GM23338 (cell line): Measurements from ENCODE around the gene C2CD2L. TPM values are rescaled to one million over a fixed set of nuclear protein-coding genes. Genes with fewer than 3 reads are reported as not detected.

ENCODE experiments used
- ATAC-seq: fragments of 200-7000 bp; cut with Tn5 transposase; 3 replicates; pipeline ENCODE4 v1.9.1; 2020
- DNase-seq: peaks from one replicate; pipeline ENCODE4 v3.0.0-alpha.2; 2015; ENCODE audit warnings: low spot score
- H2AFZ ChIP-seq: fragments of 200-600 bp; sonication (generic); 2 replicates; pipeline ENCODE4 v1.8.0; 2016; ENCODE audit warnings: antibody characterized with exemption, mild to moderate bottlenecking, moderate library complexity
- H3F3A ChIP-seq: fragments of 200-600 bp; sonication (generic); replicated peaks from 2 replicates; pipeline ENCODE4 v1.8.0; 2017; ENCODE audit warnings: antibody characterized with exemption, mixed run types, low read depth
- H3K27ac ChIP-seq: fragments of 200-600 bp; sonication (generic); 2 replicates; pipeline ENCODE4 v1.6.1; 2016; ENCODE audit warnings: low read depth
- H3K27me3 ChIP-seq: fragments of 200-600 bp; sonication (generic); 2 replicates; pipeline ENCODE4 v1.8.0; 2016; ENCODE audit warnings: mild to moderate bottlenecking, mixed run types, moderate library complexity; ENCODE audit not compliant: insufficient read depth
- H3K36me3 ChIP-seq: fragments of 200-600 bp; sonication (generic); 2 replicates; pipeline ENCODE4 v1.8.0; 2016; ENCODE audit warnings: mild to moderate bottlenecking; ENCODE audit not compliant: insufficient read depth
- H3K4me1 ChIP-seq: fragments of 200-600 bp; sonication (generic); 2 replicates; pipeline ENCODE4 v1.8.0; 2016; ENCODE audit warnings: mild to moderate bottlenecking, moderate library complexity; ENCODE audit not compliant: insufficient read depth
- H3K4me2 ChIP-seq: fragments of 200-600 bp; sonication (generic); 2 replicates; pipeline ENCODE4 v1.7.1; 2017; ENCODE audit warnings: mixed run types
- H3K4me3 ChIP-seq: fragments of 200-600 bp; sonication (generic); 2 replicates; pipeline ENCODE4 v1.6.1; 2016; ENCODE audit warnings: mixed run types
- H3K79me2 ChIP-seq: fragments of 200-600 bp; sonication (generic); replicated peaks from 2 replicates; pipeline ENCODE4 v1.8.0; 2017; ENCODE audit warnings: mild to moderate bottlenecking; ENCODE audit not compliant: insufficient read depth
- H3K9me2 ChIP-seq: fragments of 200-600 bp; sonication (generic); 2 replicates; pipeline ENCODE4 v1.8.0; 2017; ENCODE audit not compliant: insufficient read depth
- H4K20me1 ChIP-seq: fragments of 200-600 bp; sonication (generic); replicated peaks from 2 replicates; pipeline ENCODE4 v1.8.0; 2017; ENCODE audit warnings: mild to moderate bottlenecking; ENCODE audit not compliant: insufficient read depth
- H3K27ac Mint-ChIP-seq: 2 replicates; pipeline ENCODE4 v1.8.0; 2020; ENCODE audit warnings: inconsistent platforms, mild to moderate bottlenecking, moderate library complexity, mixed read lengths
- H3K27me3 Mint-ChIP-seq: 3 replicates; pipeline ENCODE4 v1.8.0; 2022; ENCODE audit warnings: low read depth, mild to moderate bottlenecking, moderate library complexity, mixed read lengths, inconsistent platforms; ENCODE audit not compliant: insufficient read depth, poor library complexity
- H3K36me3 Mint-ChIP-seq: 3 replicates; pipeline ENCODE4 v1.8.0; 2021; ENCODE audit warnings: low read depth, mild to moderate bottlenecking, inconsistent platforms, moderate library complexity, mixed read lengths
- H3K4me1 Mint-ChIP-seq: 3 replicates; pipeline ENCODE4 v1.8.0; 2020; ENCODE audit warnings: mild to moderate bottlenecking, inconsistent platforms, mixed read lengths
- H3K4me3 Mint-ChIP-seq: 3 replicates; pipeline ENCODE4 v1.8.0; 2021; ENCODE audit warnings: moderate library complexity, mild to moderate bottlenecking, inconsistent platforms, mixed read lengths
- H3K9me3 Mint-ChIP-seq: 3 replicates; pipeline ENCODE4 v1.8.0; 2020; ENCODE audit warnings: moderate library complexity, mild to moderate bottlenecking, inconsistent platforms, mixed read lengths
- CREB1 ChIP-seq: fragments of 250-450 bp; sonication (Bioruptor Pico); IDR thresholded peaks from 2 replicates; pipeline ENCODE4 v1.5.0; 2020; ENCODE audit warnings: low read depth, mild to moderate bottlenecking, moderate library complexity
- EZH2 ChIP-seq: fragments of 200-600 bp; sonication (generic); IDR thresholded peaks from one replicate; pipeline ENCODE4 v1.8.0; 2017; ENCODE audit warnings: antibody characterized with exemption, mild to moderate bottlenecking, low read depth; ENCODE audit not compliant: unreplicated experiment
- JUNB ChIP-seq: IDR thresholded peaks from one replicate; pipeline ENCODE4 v1.6.1; 2016; ENCODE audit warnings: antibody characterized with exemption; ENCODE audit not compliant: unreplicated experiment
- NANOG ChIP-seq: IDR thresholded peaks from 2 replicates; pipeline ENCODE4 v1.6.1; 2016; ENCODE audit warnings: antibody characterized with exemption, borderline replicate concordance
- POLR2AphosphoS5 ChIP-seq: IDR thresholded peaks from 2 replicates; pipeline ENCODE4 v1.6.1; 2016; ENCODE audit warnings: antibody characterized with exemption, low read depth
- STAT1 ChIP-seq: IDR thresholded peaks from one replicate; pipeline ENCODE4 v1.6.1; 2016; ENCODE audit warnings: antibody characterized with exemption; ENCODE audit not compliant: unreplicated experiment
- ZNF114 ChIP-seq: fragments of 250-450 bp; sonication (Bioruptor Pico); IDR thresholded peaks from 2 replicates; pipeline ENCODE4 v1.5.0; 2020; ENCODE audit warnings: mild to moderate bottlenecking, moderate library complexity
- ZNF331 ChIP-seq: fragments of 250-450 bp; sonication (Bioruptor Pico); IDR thresholded peaks from 2 replicates; pipeline ENCODE4 v1.5.0; 2020; ENCODE audit warnings: low read depth, mild to moderate bottlenecking, moderate library complexity
- polyA plus RNA-seq: library from polyadenylated mRNA; unstranded; fragments of >200 nt; fragmentation: Nextera tagmentation; extraction: Ambion mirVana; gene quantifications from 2 replicates; pipeline ENCODE4 v1.2.1, GENCODE V29; 2016
- total RNA-seq: library from RNA; depleted of rRNA; stranded (reverse); fragments of >200 nt; shearing (Covaris generic); gene quantifications from 2 replicates; pipeline ENCODE4 v1.2.3, GENCODE V29; 2014
- TF ChIP-seq, protein P1 (sequence below): IDR thresholded peaks from one replicate; pipeline ENCODE4 v1.6.1; 2018; ENCODE audit warnings: antibody characterized with exemption; ENCODE audit not compliant: unreplicated experiment
- TF ChIP-seq, protein P2 (sequence below): IDR thresholded peaks from 2 replicates; pipeline ENCODE4 v1.6.1; 2016; ENCODE audit warnings: antibody characterized with exemption
- TF ChIP-seq, protein P3 (sequence below), 2 experiments: fragments of 200-600 bp in 1 of 2; sonication (generic) in 1 of 2; conservative IDR thresholded peaks; 2 replicates each; pipeline versions ENCODE4 v1.5.1 to v1.6.1; 2016 to 2017; ENCODE audit warnings: antibody characterized with exemption in 2 of 2, low read depth in 2 of 2, mild to moderate bottlenecking in 2 of 2, moderate library complexity in 1 of 2

The C2CD2L gene
- total and polyA plus RNA-seq, 2 experiments from 2014 or later: 1.4 to 4.4 TPM

DNA sequence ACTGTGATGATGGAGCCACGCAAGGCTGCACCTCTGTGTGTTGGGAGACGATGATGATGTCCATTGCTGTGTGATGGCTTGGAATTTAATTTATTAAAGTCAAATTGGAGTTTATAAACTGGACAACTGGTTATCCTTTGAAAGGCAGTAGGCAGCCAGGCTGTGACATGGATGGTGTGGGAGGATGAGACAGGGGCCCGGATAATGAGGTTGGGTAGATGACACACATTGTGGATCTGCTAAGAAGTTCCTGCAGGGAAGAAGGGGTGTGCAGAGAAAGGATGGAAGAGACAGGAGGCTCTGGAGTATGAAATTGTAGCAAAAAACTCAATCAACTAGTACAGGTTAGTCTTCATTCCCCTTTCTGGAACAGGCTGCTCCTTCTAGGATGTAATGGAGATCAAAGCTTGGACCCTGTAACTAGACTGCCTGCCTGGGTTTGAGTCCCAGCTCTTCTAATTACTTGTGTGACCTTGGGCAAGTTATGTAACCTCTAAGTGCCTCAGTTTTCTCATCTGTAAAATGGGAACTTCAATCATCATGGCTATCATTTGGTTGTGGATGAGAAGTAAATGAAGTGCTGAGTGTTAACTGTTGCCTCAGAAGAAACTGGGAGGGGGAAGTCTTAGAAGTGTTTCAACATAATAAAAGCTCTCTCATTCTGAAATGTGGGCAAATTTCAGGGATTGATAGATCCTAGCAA, 10.0 kb downstream of the C2CD2L start (continued):
- TF ChIP-seq, protein P1, sequence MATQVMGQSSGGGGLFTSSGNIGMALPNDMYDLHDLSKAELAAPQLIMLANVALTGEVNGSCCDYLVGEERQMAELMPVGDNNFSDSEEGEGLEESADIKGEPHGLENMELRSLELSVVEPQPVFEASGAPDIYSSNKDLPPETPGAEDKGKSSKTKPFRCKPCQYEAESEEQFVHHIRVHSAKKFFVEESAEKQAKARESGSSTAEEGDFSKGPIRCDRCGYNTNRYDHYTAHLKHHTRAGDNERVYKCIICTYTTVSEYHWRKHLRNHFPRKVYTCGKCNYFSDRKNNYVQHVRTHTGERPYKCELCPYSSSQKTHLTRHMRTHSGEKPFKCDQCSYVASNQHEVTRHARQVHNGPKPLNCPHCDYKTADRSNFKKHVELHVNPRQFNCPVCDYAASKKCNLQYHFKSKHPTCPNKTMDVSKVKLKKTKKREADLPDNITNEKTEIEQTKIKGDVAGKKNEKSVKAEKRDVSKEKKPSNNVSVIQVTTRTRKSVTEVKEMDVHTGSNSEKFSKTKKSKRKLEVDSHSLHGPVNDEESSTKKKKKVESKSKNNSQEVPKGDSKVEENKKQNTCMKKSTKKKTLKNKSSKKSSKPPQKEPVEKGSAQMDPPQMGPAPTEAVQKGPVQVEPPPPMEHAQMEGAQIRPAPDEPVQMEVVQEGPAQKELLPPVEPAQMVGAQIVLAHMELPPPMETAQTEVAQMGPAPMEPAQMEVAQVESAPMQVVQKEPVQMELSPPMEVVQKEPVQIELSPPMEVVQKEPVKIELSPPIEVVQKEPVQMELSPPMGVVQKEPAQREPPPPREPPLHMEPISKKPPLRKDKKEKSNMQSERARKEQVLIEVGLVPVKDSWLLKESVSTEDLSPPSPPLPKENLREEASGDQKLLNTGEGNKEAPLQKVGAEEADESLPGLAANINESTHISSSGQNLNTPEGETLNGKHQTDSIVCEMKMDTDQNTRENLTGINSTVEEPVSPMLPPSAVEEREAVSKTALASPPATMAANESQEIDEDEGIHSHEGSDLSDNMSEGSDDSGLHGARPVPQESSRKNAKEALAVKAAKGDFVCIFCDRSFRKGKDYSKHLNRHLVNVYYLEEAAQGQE: no peak
- no peak for TF ChIP-seq STAT1
- TF ChIP-seq POLR2AphosphoS5: no peak
- no peak for TF ChIP-seq JUNB
- no peak for TF ChIP-seq ZNF331
- no peak for TF ChIP-seq NANOG

DNA sequence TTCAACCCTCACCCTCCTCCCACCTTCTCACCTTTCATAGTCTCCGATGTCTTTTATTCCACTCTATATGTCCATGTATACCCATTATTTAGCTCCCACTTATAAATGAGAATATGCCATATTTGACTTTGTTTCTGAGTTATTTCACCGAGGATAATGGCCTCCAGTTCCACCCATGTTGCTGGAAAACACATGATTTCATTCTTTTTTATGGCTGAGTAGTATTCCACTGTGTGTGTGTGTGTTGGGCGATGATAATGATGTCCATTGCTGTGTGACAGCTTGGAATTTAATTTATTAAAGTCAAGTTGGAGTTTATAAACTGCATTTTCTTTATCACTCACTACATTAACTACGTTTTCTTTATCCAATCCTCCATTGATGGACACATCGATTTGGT, 11.1 kb downstream of the C2CD2L start:
- no peaks in the 10 kb centered on the region for H3K9me2 ChIP-seq
- Mint-ChIP-seq H3K4me3 (no peak overlapping the region), H3K27me3 (peaks cover 15% of the 10 kb centered on the region), H3K4me1 (peaks cover 18% of the 10 kb centered on the region), H3K27ac (no peak overlapping the region), H3K9me3 (no peaks in the 10 kb centered on the region), H3K36me3 (peaks cover 3% of the 10 kb centered on the region; the same call in 1 of the 3 replicates)
- H3K36me3 ChIP-seq: no peaks in the 10 kb centered on the region
- no peaks in the 10 kb centered on the region for H3K27me3 ChIP-seq
- H3K27ac ChIP-seq: no peak overlapping the region
- no peak overlapping the region for H2AFZ ChIP-seq
- peaks cover 8% of the 10 kb centered on the region; the same call in 1 of the 2 replicates for H4K20me1 ChIP-seq
- H3K4me2 ChIP-seq: no peak overlapping the region
- peaks cover 16% of the 10 kb centered on the region for H3K79me2 ChIP-seq
- ATAC-seq (no peak), DNase-seq (no peak)
- no peak overlapping the region for H3K4me3 ChIP-seq
- peaks cover 19% of the 10 kb centered on the region for H3K4me1 ChIP-seq
- H3F3A ChIP-seq: peaks cover 3% of the 10 kb centered on the region; the same call in 1 of the 2 replicates
- TF ChIP-seq POLR2AphosphoS5: no peak
- TF ChIP-seq, protein P2, sequence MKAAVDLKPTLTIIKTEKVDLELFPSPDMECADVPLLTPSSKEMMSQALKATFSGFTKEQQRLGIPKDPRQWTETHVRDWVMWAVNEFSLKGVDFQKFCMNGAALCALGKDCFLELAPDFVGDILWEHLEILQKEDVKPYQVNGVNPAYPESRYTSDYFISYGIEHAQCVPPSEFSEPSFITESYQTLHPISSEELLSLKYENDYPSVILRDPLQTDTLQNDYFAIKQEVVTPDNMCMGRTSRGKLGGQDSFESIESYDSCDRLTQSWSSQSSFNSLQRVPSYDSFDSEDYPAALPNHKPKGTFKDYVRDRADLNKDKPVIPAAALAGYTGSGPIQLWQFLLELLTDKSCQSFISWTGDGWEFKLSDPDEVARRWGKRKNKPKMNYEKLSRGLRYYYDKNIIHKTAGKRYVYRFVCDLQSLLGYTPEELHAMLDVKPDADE: no peak
- TF ChIP-seq, protein P1: no peak
- TF ChIP-seq ZNF331: no peak
- TF ChIP-seq, protein P3, sequence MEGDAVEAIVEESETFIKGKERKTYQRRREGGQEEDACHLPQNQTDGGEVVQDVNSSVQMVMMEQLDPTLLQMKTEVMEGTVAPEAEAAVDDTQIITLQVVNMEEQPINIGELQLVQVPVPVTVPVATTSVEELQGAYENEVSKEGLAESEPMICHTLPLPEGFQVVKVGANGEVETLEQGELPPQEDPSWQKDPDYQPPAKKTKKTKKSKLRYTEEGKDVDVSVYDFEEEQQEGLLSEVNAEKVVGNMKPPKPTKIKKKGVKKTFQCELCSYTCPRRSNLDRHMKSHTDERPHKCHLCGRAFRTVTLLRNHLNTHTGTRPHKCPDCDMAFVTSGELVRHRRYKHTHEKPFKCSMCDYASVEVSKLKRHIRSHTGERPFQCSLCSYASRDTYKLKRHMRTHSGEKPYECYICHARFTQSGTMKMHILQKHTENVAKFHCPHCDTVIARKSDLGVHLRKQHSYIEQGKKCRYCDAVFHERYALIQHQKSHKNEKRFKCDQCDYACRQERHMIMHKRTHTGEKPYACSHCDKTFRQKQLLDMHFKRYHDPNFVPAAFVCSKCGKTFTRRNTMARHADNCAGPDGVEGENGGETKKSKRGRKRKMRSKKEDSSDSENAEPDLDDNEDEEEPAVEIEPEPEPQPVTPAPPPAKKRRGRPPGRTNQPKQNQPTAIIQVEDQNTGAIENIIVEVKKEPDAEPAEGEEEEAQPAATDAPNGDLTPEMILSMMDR (conservative IDR thresholded peaks at IDR 0.05; ENCODE audit: low read depth in 2 of 2): no peak
- no peak for TF ChIP-seq NANOG
- no peak for TF ChIP-seq JUNB
- no peak for TF ChIP-seq CREB1
- no peak for TF ChIP-seq ZNF114 (CRISPR knock-in tag)
- TF ChIP-seq STAT1: no peak
- no peak for TF ChIP-seq EZH2
